RWPE2 (cell line): ENCODE measurements around the gene POGK.

Experiments used
- ATAC-seq: fragments of 200-7000 bp; cut with Tn5 transposase; 3 replicates; pipeline ENCODE4 v1.9.1; 2021; ENCODE audit warnings: low read depth
- DNase-seq: peaks from one replicate; pipeline ENCODE4 v3.0.0-alpha.2; 2020; ENCODE audit warnings: low spot score
- H3K27ac ChIP-seq: fragments of 450-650 bp; 2 replicates; pipeline ENCODE4 v1.5.1; 2017; ENCODE audit warnings: mild to moderate bottlenecking; ENCODE audit not compliant: poor library complexity, severe bottlenecking
- H3K27me3 ChIP-seq: fragments of 250-450 bp; sonication (Bioruptor Pico); 2 replicates; pipeline ENCODE4 v1.5.1; 2021; ENCODE audit warnings: mild to moderate bottlenecking, moderate library complexity; ENCODE audit not compliant: insufficient read depth, poor library complexity, severe bottlenecking
- H3K36me3 ChIP-seq: fragments of 250-450 bp; sonication (Bioruptor Pico); 2 replicates; pipeline ENCODE4 v1.5.1; 2020; ENCODE audit warnings: low read depth, mild to moderate bottlenecking, moderate library complexity
- H3K4me1 ChIP-seq: fragments of 250-450 bp; sonication (Bioruptor Pico); 2 replicates; pipeline ENCODE4 v1.5.1; 2021; ENCODE audit warnings: mild to moderate bottlenecking, moderate library complexity; ENCODE audit not compliant: insufficient read depth, poor library complexity, severe bottlenecking
- H3K4me3 ChIP-seq: fragments of 250-450 bp; sonication (Bioruptor Pico); 2 replicates; pipeline ENCODE4 v1.5.1; 2021; ENCODE audit warnings: mild to moderate bottlenecking, moderate library complexity; ENCODE audit not compliant: severe bottlenecking
- H3K9me3 ChIP-seq: fragments of 250-450 bp; sonication (Bioruptor Pico); 2 replicates; pipeline ENCODE4 v1.5.1; 2021; ENCODE audit warnings: mild to moderate bottlenecking, moderate library complexity; ENCODE audit not compliant: severe bottlenecking
- CTCF ChIP-seq: fragments of 450-650 bp; IDR thresholded peaks from one replicate; pipeline ENCODE4 v1.5.1; 2017; ENCODE audit warnings: mild to moderate bottlenecking, moderate library complexity; ENCODE audit not compliant: poor library complexity, severe bottlenecking

Gene POGK

DNA sequence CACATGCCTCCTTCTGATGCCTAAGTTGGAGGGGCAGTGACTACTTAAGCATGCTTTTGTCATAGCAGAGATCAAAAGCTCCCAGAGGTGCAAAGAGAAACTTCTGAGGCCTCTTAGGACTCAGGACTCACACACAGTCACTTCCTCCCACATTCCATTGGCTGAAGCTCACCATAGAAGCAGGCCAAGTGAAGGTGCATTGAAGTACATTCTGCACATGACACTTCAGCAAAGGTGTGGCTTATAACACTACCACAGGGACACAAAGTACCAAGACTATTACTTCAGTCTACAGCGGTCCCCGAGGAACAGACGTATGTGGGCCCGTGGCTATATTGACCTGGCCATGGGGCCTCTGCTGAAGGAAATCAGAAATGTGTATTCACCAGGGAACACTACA is 2.5 kb upstream of the POGK start:
- H3K9me3 ChIP-seq = no peaks in the 10 kb centered on the region
- no peak for ATAC-seq
- no peaks in the 10 kb centered on the region for H3K4me1 ChIP-seq
- TF ChIP-seq CTCF = no peak
- H3K27ac ChIP-seq = no peak overlapping the region
- no peak for DNase-seq
- peaks cover 13% of the 10 kb centered on the region for H3K36me3 ChIP-seq
- H3K4me3 ChIP-seq = no peak overlapping the region
- H3K27me3 ChIP-seq = no peaks in the 10 kb centered on the region

GRCh38 chr1:166839600-166840308 is 479 bp downstream of the POGK start:
- DNase-seq = no peak
- peak; percentile 22 for ATAC-seq
- peak; percentile 22 for TF ChIP-seq CTCF
- Histone ChIP-seq H3K27me3 (no peaks in the 10 kb centered on the region), H3K9me3 (no peaks in the 10 kb centered on the region), H3K4me3 (peak overlapping the region; percentile 74), H3K27ac (peak overlapping the region; percentile 60), H3K36me3 (peaks cover 43% of the 10 kb centered on the region), H3K4me1 (no peaks in the 10 kb centered on the region)

- Histone ChIP-seq H3K9me3 (no peaks in the 10 kb centered on the region), H3K4me3 (peak overlapping the region; percentile 74), H3K36me3 (peaks cover 51% of the 10 kb centered on the region), H3K27me3 (no peaks in the 10 kb centered on the region), H3K27ac (peak overlapping the region; percentile 60), H3K4me1 (no peaks in the 10 kb centered on the region)
- TF ChIP-seq CTCF = no peak
- ATAC-seq = no peak
- DNase-seq = no peak
Measured at GRCh38 chr1:166840309-166841274, 1.3 kb downstream of the POGK start.

DNA sequence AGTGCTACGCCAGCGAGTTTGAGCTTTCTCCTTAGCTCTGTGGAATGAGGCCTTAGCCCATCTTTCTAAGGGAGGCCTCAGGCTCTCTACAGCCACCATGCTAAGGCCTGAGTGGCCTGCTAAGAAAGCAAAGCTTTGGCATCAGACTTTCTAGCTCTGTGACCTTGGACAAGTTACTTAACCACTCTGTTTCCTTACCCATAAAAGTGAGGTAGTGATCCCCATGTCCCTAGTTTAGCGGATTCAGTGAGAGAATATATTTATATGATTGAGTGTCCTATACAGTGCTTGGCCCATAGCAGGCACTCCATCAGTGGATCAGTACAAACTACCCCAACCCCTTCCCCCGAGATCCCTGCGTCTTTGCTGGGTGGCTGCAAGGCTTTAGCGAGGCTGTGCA is 4.0 kb downstream of the POGK start:
- Histone ChIP-seq H3K27me3 (no peaks in the 10 kb centered on the region), H3K4me1 (no peaks in the 10 kb centered on the region), H3K36me3 (peaks cover 79% of the 10 kb centered on the region), H3K27ac (no peak overlapping the region), H3K9me3 (no peaks in the 10 kb centered on the region), H3K4me3 (no peak overlapping the region)
- ATAC-seq (no peak), DNase-seq (no peak)
- no peak for TF ChIP-seq CTCF
